Neural progenitor cell (in vitro differentiated cells): Measurements from ENCODE around the gene STX16. TPM values are rescaled to one million over a fixed set of nuclear protein-coding genes. Genes with fewer than 3 reads are reported as not detected.
"Not testable (repeated sequence)": the region's sequence is repeated elsewhere in the genome, so short reads cannot be mapped to it uniquely, and the experiment has no call there.

Experiments used
- DNase-seq: peaks from one replicate; pipeline ENCODE4 v3.0.0-alpha.2; 2016; ENCODE audit warnings: low spot score
- H2AFZ ChIP-seq: fragments of 200-600 bp; sonication (generic); replicated peaks from 2 replicates; pipeline ENCODE4 v1.6.1; 2016; ENCODE audit warnings: antibody characterized with exemption
- H3F3A ChIP-seq: fragments of 200-600 bp; sonication (generic); 2 replicates; pipeline ENCODE4 v1.6.1; 2016; ENCODE audit warnings: antibody characterized with exemption, low read depth
- H3K27ac ChIP-seq: fragments of 200-600 bp; sonication (generic); 2 replicates; pipeline ENCODE4 v1.5.1; 2016; ENCODE audit warnings: mild to moderate bottlenecking
- H3K27me3 ChIP-seq: fragments of 200-600 bp; sonication (generic); 2 replicates; pipeline ENCODE4 v1.6.1; 2016; ENCODE audit warnings: mild to moderate bottlenecking, moderate library complexity
- H3K36me3 ChIP-seq: fragments of 200-600 bp; sonication (generic); 2 replicates; pipeline ENCODE4 v1.5.1; 2016
- H3K4me1 ChIP-seq: fragments of 200-600 bp; sonication (generic); 2 replicates; pipeline ENCODE4 v1.6.1; 2016; ENCODE audit warnings: mixed run types
- H3K4me2 ChIP-seq: fragments of 200-600 bp; sonication (generic); 2 replicates; pipeline ENCODE4 v1.6.1; 2016
- H3K4me3 ChIP-seq: fragments of 200-600 bp; sonication (generic); 2 replicates; pipeline ENCODE4 v1.5.1; 2016
- H3K79me2 ChIP-seq: fragments of 200-600 bp; sonication (generic); 2 replicates; pipeline ENCODE4 v1.6.1; 2016; ENCODE audit warnings: low read depth
- H3K9ac ChIP-seq: fragments of 200-600 bp; sonication (generic); 2 replicates; pipeline ENCODE4 v1.6.1; 2016
- H3K9me3 ChIP-seq: fragments of 200-600 bp; sonication (generic); 2 replicates; pipeline ENCODE4 v1.5.1; 2016; ENCODE audit warnings: low read depth
- H4K20me1 ChIP-seq: fragments of 200-600 bp; sonication (generic); 2 replicates; pipeline ENCODE4 v1.6.1; 2016; ENCODE audit warnings: low read depth
- H3K27ac Mint-ChIP-seq: 3 replicates; pipeline ENCODE4 v1.8.0; 2021; ENCODE audit warnings: mixed read lengths
- H3K27me3 Mint-ChIP-seq: 2 replicates; pipeline ENCODE4 v1.8.0; 2022; ENCODE audit warnings: low read depth, mild to moderate bottlenecking, inconsistent platforms, moderate library complexity, mixed read lengths; ENCODE audit not compliant: insufficient read depth
- H3K36me3 Mint-ChIP-seq: 3 replicates; pipeline ENCODE4 v1.8.0; 2021; ENCODE audit warnings: mixed read lengths
- H3K4me1 Mint-ChIP-seq: 3 replicates; pipeline ENCODE4 v1.8.0; 2021; ENCODE audit warnings: mixed read lengths
- H3K4me3 Mint-ChIP-seq: 3 replicates; pipeline ENCODE4 v1.8.0; 2021; ENCODE audit warnings: mild to moderate bottlenecking, moderate library complexity, mixed read lengths
- H3K9me3 Mint-ChIP-seq: 3 replicates; pipeline ENCODE4 v1.8.0; 2020; ENCODE audit warnings: mixed read lengths
- CTCF ChIP-seq: fragments of 200-600 bp; sonication (generic); IDR thresholded peaks from 2 replicates; pipeline ENCODE4 v1.5.1; 2017; ENCODE audit warnings: antibody characterized with exemption, mild to moderate bottlenecking
- EZH2 ChIP-seq: fragments of 200-600 bp; sonication (generic); IDR thresholded peaks from 2 replicates; pipeline ENCODE4 v1.6.1; 2017; ENCODE audit warnings: antibody characterized with exemption, mild to moderate bottlenecking, moderate library complexity
- EZH2phosphoT487 ChIP-seq: fragments of 200-600 bp; sonication (generic); IDR thresholded peaks from 2 replicates; pipeline ENCODE4 v1.6.1; 2017; ENCODE audit warnings: antibody characterized with exemption
- total RNA-seq: library from RNA; depleted of rRNA; stranded (reverse); fragments of >200 nt; gene quantifications from 2 replicates; pipeline ENCODE4 v1.2.3, GENCODE V29; 2015; ENCODE audit warnings: low replicate concordance

STX16 gene
- total RNA-seq, 1 donor from 2014 or later = 46.6 TPM

- no peak for DNase-seq
- no peaks in the 10 kb centered on the region for H3K9me3 Mint-ChIP-seq
- H3K36me3 Mint-ChIP-seq = no peaks in the 10 kb centered on the region
Measured at GRCh38 chr20:58642441-58642840, 8.6 kb upstream of the STX16 start.

GRCh38 chr20:58642896-58643295, 8.2 kb upstream of the STX16 start:
- not testable (repeated sequence) for H3K4me3 ChIP-seq, H3K79me2 ChIP-seq, H3K9me3 ChIP-seq, H4K20me1 ChIP-seq, H3F3A ChIP-seq, H3K27ac ChIP-seq, H3K4me3 Mint-ChIP-seq, H3K36me3 ChIP-seq, H3K9me3 Mint-ChIP-seq, H3K27me3 Mint-ChIP-seq, H3K4me2 ChIP-seq, H3K4me1 ChIP-seq, H3K27me3 ChIP-seq, H3K4me1 Mint-ChIP-seq, DNase-seq, H2AFZ ChIP-seq, H3K27ac Mint-ChIP-seq, H3K36me3 Mint-ChIP-seq, H3K9ac ChIP-seq

More at GRCh38 chr20:58642441-58642840, 8.6 kb upstream of the STX16 start:
- H3K4me2 ChIP-seq = no peak overlapping the region
- Mint-ChIP-seq H3K27me3 (peaks cover 3% of the 10 kb centered on the region), H3K4me1 (peaks cover 4% of the 10 kb centered on the region), H3K27ac (no peak overlapping the region), H3K4me3 (no peak overlapping the region)
- no peak overlapping the region for H2AFZ ChIP-seq
- H3K27ac ChIP-seq = no peak overlapping the region
- no peaks in the 10 kb centered on the region for H3K9me3 ChIP-seq
- no peaks in the 10 kb centered on the region for H4K20me1 ChIP-seq
- H3K9ac ChIP-seq = no peak overlapping the region
- no peaks in the 10 kb centered on the region for H3F3A ChIP-seq
- H3K27me3 ChIP-seq = no peaks in the 10 kb centered on the region
- H3K79me2 ChIP-seq = no peaks in the 10 kb centered on the region
- H3K36me3 ChIP-seq = no peaks in the 10 kb centered on the region
- no peak for TF ChIP-seq CTCF
- no peak for TF ChIP-seq EZH2phosphoT487
- no peaks in the 10 kb centered on the region for H3K4me1 ChIP-seq
- no peak overlapping the region for H3K4me3 ChIP-seq

GRCh38 chr20:58645412-58645968, 5.6 kb upstream of the STX16 start:
- no peak overlapping the region for H2AFZ ChIP-seq
- DNase-seq = no peak
- H3K79me2 ChIP-seq = no peaks in the 10 kb centered on the region
- peaks cover 15% of the 10 kb centered on the region for H3K27me3 ChIP-seq
- no peak overlapping the region for H3K4me3 Mint-ChIP-seq
- no peaks in the 10 kb centered on the region for H3K4me1 Mint-ChIP-seq
- H4K20me1 ChIP-seq = no peaks in the 10 kb centered on the region
- H3K27ac Mint-ChIP-seq = no peak overlapping the region
- H3K4me3 ChIP-seq = no peak overlapping the region
- H3K9me3 Mint-ChIP-seq = no peaks in the 10 kb centered on the region
- no peaks in the 10 kb centered on the region for H3K9me3 ChIP-seq
- TF ChIP-seq EZH2 (no peak), CTCF (no peak), EZH2phosphoT487 (no peak)
- H3K4me2 ChIP-seq = no peak overlapping the region
- no peak overlapping the region for H3K9ac ChIP-seq
- no peaks in the 10 kb centered on the region for H3K36me3 Mint-ChIP-seq
- no peak overlapping the region for H3K27ac ChIP-seq
- H3K4me1 ChIP-seq = no peaks in the 10 kb centered on the region
- no peaks in the 10 kb centered on the region for H3K36me3 ChIP-seq
- peaks cover 5% of the 10 kb centered on the region for H3K27me3 Mint-ChIP-seq
- H3F3A ChIP-seq = peaks cover under 1% of the 10 kb centered on the region

- no peak overlapping the region for H3K27ac Mint-ChIP-seq
- Histone ChIP-seq H3K27ac (no peak overlapping the region), H4K20me1 (no peaks in the 10 kb centered on the region), H3K27me3 (peaks cover 15% of the 10 kb centered on the region), H3K4me2 (no peak overlapping the region), H3K36me3 (no peaks in the 10 kb centered on the region), H3K4me1 (no peaks in the 10 kb centered on the region), H3K4me3 (no peak overlapping the region), H3K9ac (no peak overlapping the region), H3F3A (peaks cover 7% of the 10 kb centered on the region), H3K9me3 (no peaks in the 10 kb centered on the region), H3K79me2 (peaks cover 2% of the 10 kb centered on the region), H2AFZ (no peak overlapping the region)
- no peaks in the 10 kb centered on the region for H3K36me3 Mint-ChIP-seq
- no peak overlapping the region for H3K4me3 Mint-ChIP-seq
- H3K4me1 Mint-ChIP-seq = no peaks in the 10 kb centered on the region
- no peaks in the 10 kb centered on the region for H3K9me3 Mint-ChIP-seq
- H3K27me3 Mint-ChIP-seq = peaks cover 8% of the 10 kb centered on the region
- TF ChIP-seq EZH2phosphoT487 = no peak
- no peak for TF ChIP-seq EZH2
- TF ChIP-seq CTCF = no peak
- no peak for DNase-seq
Measured at GRCh38 chr20:58646257-58646656, 4.8 kb upstream of the STX16 start.
